SK-N-SH (cell line): ENCODE measurements around the gene RBM18. TPM values are rescaled to one million over a fixed set of nuclear protein-coding genes. Genes with fewer than 3 reads are reported as not detected.

Experiments used
- CTCF ChIA-PET: fragments of 300-600, 350-600 bp; formaldehyde crosslinking; extraction: SDS; loops from one replicate; lab custom pipeline; 2021; lab: Yijun Ruan, JAX
- POLR2A ChIA-PET: fragments of 350-600 bp; sonication (Branson Sonifier 250); formaldehyde crosslinking; extraction: SDS; loops from one replicate; lab custom pipeline; 2020; ENCODE audit warnings: antibody characterized with exemption, inconsistent platforms; lab: Yijun Ruan, JAX
- DNase-seq: peaks from one replicate; pipeline ENCODE4 v3.0.0; 2012
- H2AFZ ChIP-seq: fragments of 200-600 bp; sonication (generic); 2 replicates; pipeline ENCODE4 v1.8.1; 2016; ENCODE audit warnings: antibody characterized with exemption, mild to moderate bottlenecking, low read depth
- H3F3A ChIP-seq: fragments of 200-600 bp; sonication (generic); replicated peaks from 2 replicates; pipeline ENCODE3; 2016; ENCODE audit warnings: antibody characterized with exemption, mild to moderate bottlenecking; ENCODE audit not compliant: insufficient read depth
- H3K27ac ChIP-seq, 2 experiments: fragments of 200-500 bp in 1 of 2; fragments of 200-600 bp in 1 of 2; sonication (Bioruptor generic) in 1 of 2; sonication (generic), shearing (Covaris generic) in 1 of 2; 2 replicates each; pipeline versions ENCODE4 v1.5.1 to v1.6.1; 2014 to 2016; ENCODE audit warnings: low read depth in 2 of 2, inconsistent platforms in 1 of 2, low read length in 1 of 2, mild to moderate bottlenecking in 1 of 2, mixed read lengths in 1 of 2
- H3K27me3 ChIP-seq: fragments of 200-600 bp; sonication (generic), shearing (Covaris generic); 2 replicates; pipeline ENCODE4 v1.6.1; 2016; ENCODE audit warnings: mixed run types; ENCODE audit not compliant: insufficient read depth
- H3K36me3 ChIP-seq, 2 experiments: fragments of 200-500 bp in 1 of 2; fragments of 200-600 bp in 1 of 2; sonication (Bioruptor generic) in 1 of 2; sonication (generic) in 1 of 2; replicated peaks in 1 of 2; 2 replicates each; pipeline versions ENCODE3 to v1.5.1; 2014 to 2016; ENCODE audit warnings: low read length in 1 of 2, mild to moderate bottlenecking in 1 of 2; ENCODE audit not compliant: insufficient read depth in 2 of 2, control insufficient read depth in 1 of 2
- H3K4me1 ChIP-seq, 2 experiments: fragments of 200-500 bp in 1 of 2; fragments of 200-600 bp in 1 of 2; sonication (Bioruptor generic) in 1 of 2; sonication (generic), shearing (Covaris generic) in 1 of 2; 2 replicates each; pipeline versions ENCODE4 v1.5.1 to v1.6.1; 2014 to 2016; ENCODE audit warnings: low read depth in 1 of 2, low read length in 1 of 2, mixed run types in 1 of 2; ENCODE audit not compliant: insufficient read depth in 2 of 2, control insufficient read depth in 1 of 2
- H3K4me2 ChIP-seq: fragments of 200-600 bp; sonication (generic), shearing (Covaris generic); 2 replicates; pipeline ENCODE4 v1.6.1; 2017; ENCODE audit warnings: mixed run types
- H3K4me3 ChIP-seq, 2 experiments: fragments of 200-500 bp in 1 of 2; fragments of 200-600 bp in 1 of 2; sonication (Bioruptor generic) in 1 of 2; sonication (generic), shearing (Covaris generic) in 1 of 2; 2 replicates each; pipeline versions ENCODE4 v1.5.1 to v1.8.1; 2014 to 2016; ENCODE audit warnings: low read depth in 2 of 2, inconsistent platforms in 1 of 2, low read length in 1 of 2, mild to moderate bottlenecking in 1 of 2, mixed read lengths in 1 of 2, moderate library complexity in 1 of 2
- H3K79me2 ChIP-seq: fragments of 200-600 bp; sonication (generic); 2 replicates; pipeline ENCODE4 v1.8.1; 2017; ENCODE audit warnings: mild to moderate bottlenecking; ENCODE audit not compliant: insufficient read depth
- H3K9ac ChIP-seq: fragments of 200-600 bp; sonication (generic); 2 replicates; pipeline ENCODE4 v1.6.1; 2017; ENCODE audit warnings: mixed run types
- H3K9me2 ChIP-seq: fragments of 200-600 bp; sonication (generic); 2 replicates; pipeline ENCODE4 v1.6.1; 2017; ENCODE audit warnings: mixed run types
- H3K9me3 ChIP-seq: fragments of 200-600 bp; sonication (generic); 2 replicates; pipeline ENCODE4 v1.6.1; 2017; ENCODE audit warnings: mixed run types, mild to moderate bottlenecking, moderate library complexity
- H4K20me1 ChIP-seq: fragments of 200-600 bp; sonication (generic); 2 replicates; pipeline ENCODE4 v1.6.1; 2017; ENCODE audit warnings: mild to moderate bottlenecking, mixed run types; ENCODE audit not compliant: insufficient read depth
- CTCF ChIP-seq: fragments of 200-600 bp; sonication (generic); IDR thresholded peaks from 2 replicates; pipeline ENCODE4 v1.6.1; 2017; ENCODE audit warnings: antibody characterized with exemption, mild to moderate bottlenecking, moderate library complexity
- EP300 ChIP-seq, 2 experiments: IDR thresholded peaks; 2 replicates each; pipeline versions ENCODE4 v1.4.0 to v1.6.1; 2012; ENCODE audit warnings: borderline replicate concordance in 1 of 2, low read depth in 1 of 2, low read length in 1 of 2
- FOSL2 ChIP-seq: IDR thresholded peaks from 2 replicates; pipeline ENCODE4 v1.4.0; 2012; ENCODE audit warnings: low read depth, mild to moderate bottlenecking, moderate library complexity, borderline replicate concordance
- FOXJ3 ChIP-seq: sonication (generic); formaldehyde crosslinking; IDR thresholded peaks from 2 replicates; pipeline ENCODE4 v1.5.1; 2020; ENCODE audit warnings: mild to moderate bottlenecking, missing genetic modification reagents
- FOXM1 ChIP-seq: IDR thresholded peaks from 2 replicates; pipeline ENCODE4 v1.4.0; 2012; ENCODE audit warnings: low read depth, mild to moderate bottlenecking
- GATA2 ChIP-seq: sonication (generic); formaldehyde crosslinking; IDR thresholded peaks from 2 replicates; pipeline ENCODE4 v1.5.0; 2020; ENCODE audit warnings: mild to moderate bottlenecking, missing genetic modification reagents
- JUND ChIP-seq: IDR thresholded peaks from 2 replicates; pipeline ENCODE4 v1.4.0; 2012
- NFIC ChIP-seq: IDR thresholded peaks from 2 replicates; pipeline ENCODE4 v1.4.0; 2012; ENCODE audit warnings: borderline replicate concordance
- NRF1 ChIP-seq: IDR thresholded peaks from 2 replicates; pipeline ENCODE4 v1.6.1; 2012; ENCODE audit warnings: low read depth, mild to moderate bottlenecking, low read length
- POLR2AphosphoS5 ChIP-seq: IDR thresholded peaks from 2 replicates; pipeline ENCODE4 v1.6.1; 2012; ENCODE audit warnings: low read depth, low read length
- RAD21 ChIP-seq: IDR thresholded peaks from 2 replicates; pipeline ENCODE4 v1.6.1; 2012; ENCODE audit warnings: mild to moderate bottlenecking, low read length
- RFX5 ChIP-seq: IDR thresholded peaks from 2 replicates; pipeline ENCODE4 v1.6.1; 2012; ENCODE audit warnings: mild to moderate bottlenecking, improper control_type of control experiment, low read length
- SMC3 ChIP-seq: IDR thresholded peaks from 2 replicates; pipeline ENCODE4 v1.6.1; 2012; ENCODE audit warnings: low read depth, low read length, improper control_type of control experiment
- TAF1 ChIP-seq: IDR thresholded peaks from 2 replicates; pipeline ENCODE4 v1.6.1; 2012; ENCODE audit warnings: low read depth, mild to moderate bottlenecking, low read length, moderate library complexity, borderline replicate concordance
- TCF12 ChIP-seq: IDR thresholded peaks from 2 replicates; pipeline ENCODE4 v1.4.0; 2012
- USF2 ChIP-seq: fragments of 150-350 bp; IDR thresholded peaks from 2 replicates; pipeline ENCODE4 v1.6.1; 2017; ENCODE audit warnings: antibody characterized with exemption, low read length, low read depth, borderline replicate concordance
- YY1 ChIP-seq: IDR thresholded peaks from 2 replicates; pipeline ENCODE4 v1.4.0; 2012; ENCODE audit warnings: low read depth, mild to moderate bottlenecking
- ZBTB33 ChIP-seq: IDR thresholded peaks from 2 replicates; pipeline ENCODE4 v1.4.0; 2012; ENCODE audit warnings: low read depth, borderline replicate concordance
- WGBS: methylation state at CpG from one replicate; pipeline ENCODE4 v1.1.6; 2017; ENCODE audit warnings: low lambda C conversion rate; 5-methylcytosine and 5-hydroxymethylcytosine counted together
- polyA plus RNA-seq, 3 experiments: library from polyadenylated mRNA; depleted of rRNA; stranded (reverse); fragments of >200 nt; gene quantifications; 2 replicates each; pipeline ENCODE4 v1.2.3, GENCODE V29; 2012

The RBM18 gene
- polyA plus RNA-seq, 1 of the 3 experiments (the other 2 are of a cell fraction): 8.2 TPM

- Histone ChIP-seq H4K20me1 (no peaks in the 10 kb centered on the region), H3K9me3 (no peaks in the 10 kb centered on the region), H3K4me3 (no peak overlapping the region), H3K79me2 (no peaks in the 10 kb centered on the region), H3K4me2 (no peak overlapping the region), H2AFZ (no peak overlapping the region), H3K9me2 (no peaks in the 10 kb centered on the region), H3K4me1 (peaks cover 0 to 8% of the 10 kb centered on the region in 2 experiments; a peak in 1 of 4 replicates), H3K9ac (no peak overlapping the region), H3K27ac (no peak overlapping the region), H3F3A (no peaks in the 10 kb centered on the region), H3K27me3 (peaks cover 4% of the 10 kb centered on the region; the same call in 1 of the 2 replicates), H3K36me3 (no peaks in the 10 kb centered on the region)
- WGBS: 92% methylated on average over 2 of the region's 11 CpGs
- CTCF ChIA-PET: interaction anchor here (0.9 kb wide), 1 partner anchor 67 kb away, joined by 3 read pairs; no protein-coding TSS in a partner anchor
- POLR2A ChIA-PET: no interaction called here
- TF ChIP-seq YY1: no peak
- TF ChIP-seq TAF1: no peak
- TF ChIP-seq EP300 (IDR thresholded peaks at IDR 0.05; ENCODE audit: borderline replicate concordance in 1 of 2, low read depth in 1 of 2, low read length in 1 of 2): no peak
- TF ChIP-seq USF2: no peak
- TF ChIP-seq CTCF: no peak
- TF ChIP-seq POLR2AphosphoS5: no peak
- TF ChIP-seq TCF12: no peak
- no peak for TF ChIP-seq FOXM1
- no peak for TF ChIP-seq NFIC
- no peak for TF ChIP-seq JUND
- no peak for TF ChIP-seq GATA2 (CRISPR knock-in tag)
- no peak for TF ChIP-seq RAD21
- no peak for TF ChIP-seq FOXJ3
- no peak for TF ChIP-seq RFX5
- TF ChIP-seq ZBTB33: no peak
- no peak for TF ChIP-seq NRF1
- TF ChIP-seq SMC3: no peak
- no peak for TF ChIP-seq FOSL2
- no peak for DNase-seq
Measured at GRCh38 chr9:122191584-122191983, 73.1 kb downstream of the RBM18 start.
